GM18505 (cell line): Measurements from ENCODE around the gene ANTXR2.
A peak's percentile ranks its signal among the peaks of the same experiment; 100 is the strongest.

Experiments used
- ATAC-seq: cut with Tn5 transposase; IDR thresholded peaks from one replicate; pipeline ENCODE4 v1.9.1; 2021; ENCODE audit not compliant: unreplicated experiment
- POLR2A ChIP-seq: IDR thresholded peaks from 4 replicates; pipeline ENCODE4 v1.6.1; 2011; ENCODE audit warnings: borderline replicate concordance; ENCODE audit not compliant: insufficient read depth, insufficient read length; ENCODE audit errors: extremely low read depth

ANTXR2 gene

GRCh38 chr4:79958466-79959264 is 114.4 kb downstream of the ANTXR2 start:
- no peak for TF ChIP-seq POLR2A
- ATAC-seq, result no peak

DNA sequence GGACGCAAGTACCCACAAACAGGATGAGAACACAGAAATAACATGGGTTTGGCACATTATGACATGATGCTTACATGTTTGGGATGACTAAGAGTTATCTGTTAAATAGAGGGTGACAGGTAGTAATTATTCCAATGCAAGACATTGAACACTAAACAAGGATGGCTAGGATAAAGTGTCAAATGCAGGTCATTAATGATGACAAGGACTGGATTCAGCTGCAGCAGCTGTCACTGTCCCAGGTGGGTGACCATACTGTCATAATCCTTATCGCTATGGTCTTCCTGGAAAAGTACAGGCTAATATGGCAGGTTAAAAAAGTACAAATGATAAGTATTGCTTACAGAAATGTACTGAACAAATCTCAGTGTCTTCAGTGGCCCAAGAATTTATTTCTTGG is 123.9 kb downstream of the ANTXR2 start:
- TF ChIP-seq POLR2A, result no peak
- ATAC-seq, result no peak

DNA sequence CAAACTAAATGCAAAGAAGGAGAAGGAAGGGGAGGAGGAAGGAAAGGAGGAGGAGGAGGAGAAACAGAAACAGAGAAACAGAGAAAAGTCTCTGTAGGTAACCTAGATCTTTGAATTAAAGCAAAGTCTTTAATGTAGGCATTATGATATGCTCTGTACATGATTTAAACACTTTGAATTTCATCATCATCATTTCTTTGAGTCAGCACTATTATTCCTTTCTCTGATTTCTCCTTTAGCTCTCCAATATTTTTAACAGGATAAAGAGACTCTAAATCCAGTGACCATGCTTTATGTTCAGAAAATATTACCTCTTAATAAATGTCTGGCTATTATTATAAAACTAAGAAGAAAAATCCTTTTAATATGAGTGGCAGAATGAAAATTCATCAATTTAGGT is 124.3 kb downstream of the ANTXR2 start:
- TF ChIP-seq POLR2A, result no peak
- no peak for ATAC-seq

- ATAC-seq, result no peak
- TF ChIP-seq POLR2A, result no peak
Observed at GRCh38 chr4:79948261-79948660, 124.8 kb downstream of the ANTXR2 start.

- no peak for ATAC-seq
- no peak for TF ChIP-seq POLR2A
Observed at GRCh38 chr4:79947386-79947785, 125.6 kb downstream of the ANTXR2 start.

GRCh38 chr4:79935274-79935673 is 137.8 kb downstream of the ANTXR2 start:
- no peak for TF ChIP-seq POLR2A
- ATAC-seq, result no peak

- ATAC-seq, result no peak
- no peak for TF ChIP-seq POLR2A
Observed at GRCh38 chr4:79934660-79935059, 138.4 kb downstream of the ANTXR2 start.

DNA sequence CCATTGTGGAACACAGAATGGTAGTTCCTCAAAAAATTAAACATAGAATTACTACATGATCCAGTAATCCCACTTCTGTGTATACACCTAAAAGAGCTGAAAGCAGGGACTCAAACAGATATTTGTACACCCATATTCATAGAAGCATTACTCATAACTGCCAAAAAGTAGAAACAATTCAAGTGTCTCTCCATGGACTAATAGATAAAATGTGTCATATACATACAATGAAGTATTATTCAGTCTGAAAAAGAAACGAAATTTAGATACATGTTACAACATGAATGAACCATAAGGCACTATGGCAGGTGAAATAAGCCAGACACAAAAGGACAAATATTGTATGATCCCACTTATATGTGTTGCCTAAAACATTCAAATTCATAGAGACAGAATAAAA is 145.1 kb downstream of the ANTXR2 start:
- ATAC-seq, result no peak
- TF ChIP-seq POLR2A, result no peak

GRCh38 chr4:79923281-79923680 is 149.7 kb downstream of the ANTXR2 start:
- no peak for TF ChIP-seq POLR2A
- no peak for ATAC-seq

DNA sequence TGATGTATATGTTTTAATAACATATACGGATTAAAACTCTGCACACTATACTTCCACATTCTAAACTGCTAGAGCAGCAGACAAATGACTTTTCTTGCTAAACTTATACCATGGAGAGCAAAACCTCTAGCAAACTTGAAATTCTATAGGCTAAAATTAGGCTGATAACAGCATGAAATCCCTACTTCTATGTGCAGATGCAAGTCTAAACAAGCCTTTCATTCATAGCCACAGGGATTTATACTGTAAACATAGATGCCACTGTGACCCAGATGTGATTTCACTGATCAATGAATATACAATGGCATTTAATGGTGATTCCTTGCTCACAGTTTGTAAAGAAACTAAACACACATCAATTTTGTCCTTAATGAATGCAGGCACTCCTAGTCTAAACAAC is 151.0 kb downstream of the ANTXR2 start:
- ATAC-seq, result no peak
- TF ChIP-seq POLR2A, result no peak

DNA sequence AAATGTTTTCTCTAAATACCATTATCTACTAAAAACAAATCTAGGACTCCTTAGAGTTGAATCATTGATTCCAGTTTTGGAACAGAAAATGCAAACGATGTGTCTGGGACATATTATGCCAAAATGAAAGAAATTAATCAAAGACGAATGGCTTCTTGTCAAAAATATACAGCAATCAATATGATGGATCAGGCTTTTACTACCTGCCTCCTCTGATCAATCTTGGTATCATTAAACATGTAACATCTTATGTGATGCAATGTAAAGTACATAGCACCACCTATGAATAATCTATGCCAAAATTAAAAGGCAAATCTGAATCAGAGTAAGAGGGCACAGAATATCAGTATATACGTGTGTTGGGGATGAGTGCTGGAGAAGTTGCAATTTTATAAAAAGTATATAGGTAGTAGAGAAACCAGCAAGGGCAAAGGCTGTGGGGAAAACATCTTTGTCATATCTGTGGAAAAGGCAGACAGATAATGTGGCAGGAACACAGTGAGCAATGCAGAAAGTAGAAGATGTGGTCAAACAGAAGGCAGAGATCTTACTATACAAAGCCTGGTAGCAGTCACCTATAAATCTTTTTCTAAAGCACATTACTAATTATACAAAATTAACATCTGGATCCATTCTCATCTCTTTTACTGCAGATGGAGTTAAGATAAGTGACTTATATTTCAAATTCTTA is 152.7 kb downstream of the ANTXR2 start:
- no peak for ATAC-seq
- TF ChIP-seq POLR2A, result no peak

DNA sequence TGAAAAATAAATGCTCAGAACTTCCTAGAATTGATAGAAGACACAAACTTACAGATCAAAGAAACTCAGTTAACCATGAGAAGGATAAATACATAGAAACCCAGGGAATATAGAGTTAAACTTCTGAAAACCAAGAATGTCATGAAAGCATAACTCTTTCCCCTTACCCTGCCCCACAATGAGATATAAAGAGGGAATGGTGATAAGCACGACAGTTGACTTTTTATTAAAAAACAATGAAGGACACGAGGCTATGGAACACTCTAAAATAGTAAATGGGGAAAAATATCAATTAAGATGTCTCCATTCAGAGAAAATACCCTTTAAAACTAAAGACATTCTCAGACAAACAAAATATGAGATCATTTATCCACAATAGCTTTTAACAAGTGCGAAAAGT is 154.7 kb downstream of the ANTXR2 start:
- no peak for ATAC-seq
- no peak for TF ChIP-seq POLR2A

DNA sequence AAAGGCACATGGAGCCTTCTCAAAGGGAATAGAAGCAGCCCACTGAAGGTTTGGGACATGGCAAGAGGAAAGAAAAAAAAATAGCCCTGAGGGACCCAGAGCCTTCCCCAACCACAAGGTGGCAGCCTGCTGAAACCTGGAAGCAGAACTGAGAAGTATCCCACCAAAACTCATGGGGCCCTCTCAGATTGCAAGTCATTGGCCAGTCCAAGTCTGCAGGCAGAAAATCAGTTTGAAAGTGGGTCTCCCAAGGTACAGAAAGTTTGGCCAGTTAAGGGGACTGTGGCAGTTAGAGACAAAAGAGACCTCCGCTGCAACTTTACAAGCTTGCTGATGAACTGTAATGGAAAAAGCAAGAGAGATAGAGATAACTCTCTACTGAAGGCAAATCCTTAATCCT is 155.8 kb downstream of the ANTXR2 start:
- peak; percentile 79 for ATAC-seq
- TF ChIP-seq POLR2A, result no peak

DNA sequence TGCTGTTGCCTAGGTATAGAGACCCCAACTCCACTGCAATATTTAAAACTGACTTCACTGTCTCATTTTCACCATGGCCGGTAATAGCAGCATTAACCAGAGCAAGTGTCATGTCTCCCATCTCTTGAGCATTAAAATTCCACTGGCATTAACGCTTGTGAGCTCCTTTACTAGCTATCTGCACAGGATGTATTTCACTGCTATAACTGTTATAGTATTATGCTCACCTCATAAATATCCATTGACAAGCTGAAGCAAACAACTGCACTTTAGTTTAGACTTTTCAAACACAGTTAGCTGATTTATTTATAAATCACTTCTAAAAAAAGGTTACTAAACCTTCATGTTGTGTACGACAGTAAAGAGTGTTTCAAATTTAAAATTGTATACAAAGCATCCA is 157.8 kb downstream of the ANTXR2 start:
- ATAC-seq, result no peak
- TF ChIP-seq POLR2A, result no peak
